Panc1 (cell line): ENCODE measurements around the gene PKNOX2. TPM values are rescaled to one million over a fixed set of nuclear protein-coding genes. Genes with fewer than 3 reads are reported as not detected.

Experiments
- ATAC-seq: fragments of 200-7000 bp; cut with Tn5 transposase; 2 replicates; pipeline ENCODE4 v1.9.1; 2020; ENCODE audit warnings: mild to moderate bottlenecking, moderate library complexity
- BruUV-seq: library from RNA; stranded (reverse); fragments of 400-500 nt; replicated peaks from 2 replicates; lab custom pipeline; 2021; lab: Mats Ljungman, UMichigan
- CTCF ChIA-PET: fragments of 300-600 bp; sonication (Branson Sonifier 250); formaldehyde crosslinking; loops from one replicate; lab custom pipeline; 2022; ENCODE audit warnings: antibody characterized with exemption; lab: Charles Lee
- POLR2A ChIA-PET: fragments of 300-600 bp; sonication (Branson Sonifier 250); formaldehyde crosslinking; loops from one replicate; lab custom pipeline; 2022; ENCODE audit warnings: antibody characterized with exemption; lab: Charles Lee
- DNase-seq: peaks from one replicate; pipeline ENCODE4 v3.0.0-alpha.2; 2010; ENCODE audit warnings: low read depth, low spot score
- H3K27ac ChIP-seq: 2 replicates; pipeline ENCODE4 v1.5.1; 2011; ENCODE audit warnings: mild to moderate bottlenecking, low read length, inconsistent platforms
- H3K27me3 ChIP-seq: fragments of 200-500 bp; sonication (Bioruptor generic); 2 replicates; pipeline ENCODE4 v1.6.0; 2014; ENCODE audit warnings: low read length, inconsistent platforms; ENCODE audit not compliant: control insufficient read depth, insufficient read depth
- H3K36me3 ChIP-seq: fragments of 200-500 bp; sonication (Bioruptor generic); 2 replicates; pipeline ENCODE4 v1.5.1; 2014; ENCODE audit warnings: inconsistent platforms, mild to moderate bottlenecking, low read length, moderate library complexity; ENCODE audit not compliant: control insufficient read depth, insufficient read depth
- H3K4me1 ChIP-seq: 2 replicates; pipeline ENCODE4 v1.5.1; 2011; ENCODE audit warnings: inconsistent platforms, mild to moderate bottlenecking, low read length, moderate library complexity; ENCODE audit not compliant: control insufficient read depth, insufficient read depth
- H3K4me3 ChIP-seq, 2 experiments: 2 replicates each; pipeline ENCODE4 v1.5.1; 2011 to 2012; ENCODE audit warnings: low read depth in 2 of 2, low read length in 2 of 2, mild to moderate bottlenecking in 2 of 2, inconsistent platforms in 1 of 2, moderate library complexity in 1 of 2
- H3K9me3 ChIP-seq: fragments of 200-500 bp; sonication (Bioruptor generic); 2 replicates; pipeline ENCODE4 v1.5.1; 2014; ENCODE audit warnings: low read depth, mild to moderate bottlenecking, inconsistent platforms, low read length, moderate library complexity; ENCODE audit not compliant: control insufficient read depth, insufficient read depth
- POLR2AphosphoS5 ChIP-seq: IDR thresholded peaks from 2 replicates; pipeline ENCODE4 v1.6.1; 2012; ENCODE audit warnings: mild to moderate bottlenecking, low read depth, low read length, moderate library complexity
- SIN3A ChIP-seq: IDR thresholded peaks from 2 replicates; pipeline ENCODE4 v1.6.1; 2012; ENCODE audit warnings: low read depth, mild to moderate bottlenecking, low read length, moderate library complexity, borderline replicate concordance; ENCODE audit not compliant: insufficient read depth
- TCF7L2 ChIP-seq: IDR thresholded peaks from 2 replicates; pipeline ENCODE4 v1.6.1; 2011; ENCODE audit warnings: mild to moderate bottlenecking, low read depth, low read length, inconsistent platforms
- in situ Hi-C: cut with HindIII; loops from 2 replicates; pipeline ENCODE4 v1.10.0; 2016; ENCODE audit warnings: low sequenced_read_pairs, low pct_unique_long_range_greater_than_20kb
- intact Hi-C: fragments of 100-400 bp; cut with micrococcal nuclease; formaldehyde crosslinking; loops from one replicate; pipeline ENCODE4 v1.10.0; 2022; ENCODE audit not compliant: unreplicated experiment
- total RNA-seq: library from RNA; stranded (reverse); gene quantifications from one replicate; pipeline ENCODE4 v1.2.1, GENCODE V29; 2021; ENCODE audit not compliant: unreplicated experiment
- TF ChIP-seq, protein P1 (sequence below): fragments of 450-650 bp; IDR thresholded peaks from 2 replicates; pipeline ENCODE4 v1.5.1; 2017; ENCODE audit warnings: mild to moderate bottlenecking
- TF ChIP-seq, protein P2 (sequence below), 2 experiments: IDR thresholded peaks; 2 replicates each; pipeline ENCODE4 v1.6.1; 2011 to 2012; ENCODE audit warnings: low read depth in 2 of 2, control low read depth in 1 of 2, low read length in 1 of 2, mild to moderate bottlenecking in 1 of 2, moderate library complexity in 1 of 2; ENCODE audit not compliant: insufficient read depth in 1 of 2

The PKNOX2 gene
- total RNA-seq, 1 experiment from 2014 or later, result not detected

DNA sequence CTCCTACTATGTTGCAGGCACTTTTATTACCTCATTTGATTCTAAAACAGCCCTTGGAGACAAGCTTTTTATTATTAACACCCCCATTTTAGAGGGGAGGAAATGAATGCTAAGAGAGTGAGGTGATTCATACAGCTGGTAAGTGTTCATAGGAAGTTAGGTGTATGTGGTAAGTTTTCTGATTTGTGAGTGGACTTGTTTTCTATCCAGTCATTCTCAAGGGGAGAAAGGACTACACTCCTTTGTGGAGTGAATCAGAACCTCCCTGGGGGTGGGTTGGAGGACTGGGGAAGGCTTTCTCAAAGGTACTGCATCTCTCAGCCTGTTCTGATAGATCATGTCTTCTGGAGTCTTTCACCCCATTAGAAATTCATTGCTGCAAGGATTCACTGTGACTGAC lies 23.5 kb downstream of the PKNOX2 start:
- Histone ChIP-seq H3K36me3 (no peaks in the 10 kb centered on the region; the same call in 1 of the 2 replicates), H3K4me3 (no peak overlapping the region), H3K27me3 (peaks cover 39% of the 10 kb centered on the region), H3K9me3 (no peaks in the 10 kb centered on the region), H3K4me1 (no peaks in the 10 kb centered on the region), H3K27ac (no peak overlapping the region)
- TF ChIP-seq SIN3A (no peak), POLR2AphosphoS5 (no peak), TCF7L2 (no peak)
- TF ChIP-seq, protein P1, sequence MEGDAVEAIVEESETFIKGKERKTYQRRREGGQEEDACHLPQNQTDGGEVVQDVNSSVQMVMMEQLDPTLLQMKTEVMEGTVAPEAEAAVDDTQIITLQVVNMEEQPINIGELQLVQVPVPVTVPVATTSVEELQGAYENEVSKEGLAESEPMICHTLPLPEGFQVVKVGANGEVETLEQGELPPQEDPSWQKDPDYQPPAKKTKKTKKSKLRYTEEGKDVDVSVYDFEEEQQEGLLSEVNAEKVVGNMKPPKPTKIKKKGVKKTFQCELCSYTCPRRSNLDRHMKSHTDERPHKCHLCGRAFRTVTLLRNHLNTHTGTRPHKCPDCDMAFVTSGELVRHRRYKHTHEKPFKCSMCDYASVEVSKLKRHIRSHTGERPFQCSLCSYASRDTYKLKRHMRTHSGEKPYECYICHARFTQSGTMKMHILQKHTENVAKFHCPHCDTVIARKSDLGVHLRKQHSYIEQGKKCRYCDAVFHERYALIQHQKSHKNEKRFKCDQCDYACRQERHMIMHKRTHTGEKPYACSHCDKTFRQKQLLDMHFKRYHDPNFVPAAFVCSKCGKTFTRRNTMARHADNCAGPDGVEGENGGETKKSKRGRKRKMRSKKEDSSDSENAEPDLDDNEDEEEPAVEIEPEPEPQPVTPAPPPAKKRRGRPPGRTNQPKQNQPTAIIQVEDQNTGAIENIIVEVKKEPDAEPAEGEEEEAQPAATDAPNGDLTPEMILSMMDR, result no peak
- TF ChIP-seq, protein P2, sequence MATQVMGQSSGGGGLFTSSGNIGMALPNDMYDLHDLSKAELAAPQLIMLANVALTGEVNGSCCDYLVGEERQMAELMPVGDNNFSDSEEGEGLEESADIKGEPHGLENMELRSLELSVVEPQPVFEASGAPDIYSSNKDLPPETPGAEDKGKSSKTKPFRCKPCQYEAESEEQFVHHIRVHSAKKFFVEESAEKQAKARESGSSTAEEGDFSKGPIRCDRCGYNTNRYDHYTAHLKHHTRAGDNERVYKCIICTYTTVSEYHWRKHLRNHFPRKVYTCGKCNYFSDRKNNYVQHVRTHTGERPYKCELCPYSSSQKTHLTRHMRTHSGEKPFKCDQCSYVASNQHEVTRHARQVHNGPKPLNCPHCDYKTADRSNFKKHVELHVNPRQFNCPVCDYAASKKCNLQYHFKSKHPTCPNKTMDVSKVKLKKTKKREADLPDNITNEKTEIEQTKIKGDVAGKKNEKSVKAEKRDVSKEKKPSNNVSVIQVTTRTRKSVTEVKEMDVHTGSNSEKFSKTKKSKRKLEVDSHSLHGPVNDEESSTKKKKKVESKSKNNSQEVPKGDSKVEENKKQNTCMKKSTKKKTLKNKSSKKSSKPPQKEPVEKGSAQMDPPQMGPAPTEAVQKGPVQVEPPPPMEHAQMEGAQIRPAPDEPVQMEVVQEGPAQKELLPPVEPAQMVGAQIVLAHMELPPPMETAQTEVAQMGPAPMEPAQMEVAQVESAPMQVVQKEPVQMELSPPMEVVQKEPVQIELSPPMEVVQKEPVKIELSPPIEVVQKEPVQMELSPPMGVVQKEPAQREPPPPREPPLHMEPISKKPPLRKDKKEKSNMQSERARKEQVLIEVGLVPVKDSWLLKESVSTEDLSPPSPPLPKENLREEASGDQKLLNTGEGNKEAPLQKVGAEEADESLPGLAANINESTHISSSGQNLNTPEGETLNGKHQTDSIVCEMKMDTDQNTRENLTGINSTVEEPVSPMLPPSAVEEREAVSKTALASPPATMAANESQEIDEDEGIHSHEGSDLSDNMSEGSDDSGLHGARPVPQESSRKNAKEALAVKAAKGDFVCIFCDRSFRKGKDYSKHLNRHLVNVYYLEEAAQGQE (IDR thresholded peaks at IDR 0.05; ENCODE audit: insufficient read depth in 1 of 2, low read depth in 2 of 2, low read length in 1 of 2), result no peak
- CTCF ChIA-PET, result no interaction called here
- POLR2A ChIA-PET, result no interaction called here
- DNase-seq (no peak), ATAC-seq (no peak)
- no TSS peak for BruUV-seq
- intact Hi-C loops (no loop called here), in situ Hi-C loops (no loop called here)

DNA sequence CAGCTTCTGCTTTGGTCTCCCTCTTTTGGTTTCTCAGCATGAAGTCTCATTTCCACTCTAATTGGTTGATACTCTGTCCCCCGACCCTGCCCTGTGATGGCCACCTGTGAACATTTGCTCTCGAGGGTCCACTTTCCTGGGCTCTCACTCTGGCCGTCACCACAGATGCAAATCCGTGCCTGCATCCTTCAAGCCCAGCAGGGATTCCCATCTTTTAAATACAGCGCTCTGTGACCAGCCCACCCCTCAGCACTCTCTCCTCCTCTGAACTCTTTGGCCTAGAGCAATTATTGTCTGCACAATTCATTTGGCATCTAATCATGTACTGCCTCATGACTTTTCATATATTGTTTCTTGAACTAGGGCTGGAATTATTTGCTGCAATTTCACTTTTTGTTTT lies 26.0 kb downstream of the PKNOX2 start:
- Histone ChIP-seq H3K4me1 (no peaks in the 10 kb centered on the region), H3K36me3 (no peaks in the 10 kb centered on the region; the same call in 1 of the 2 replicates), H3K27me3 (peaks cover 34% of the 10 kb centered on the region), H3K4me3 (no peak overlapping the region), H3K9me3 (0 out of 2 replicates have a peak, but pooled peaks cover 3% of the 10 kb centered on the region), H3K27ac (no peak overlapping the region)
- intact Hi-C loops (no loop called here), in situ Hi-C loops (no loop called here)
- TF ChIP-seq POLR2AphosphoS5, result no peak
- TF ChIP-seq TCF7L2, result no peak
- TF ChIP-seq, protein P2 (IDR thresholded peaks at IDR 0.05; ENCODE audit: insufficient read depth in 1 of 2, low read depth in 2 of 2, low read length in 1 of 2), result no peak
- no peak for TF ChIP-seq SIN3A
- TF ChIP-seq, protein P1, result no peak
- ChIA-PET POLR2A (no interaction called here), CTCF (no interaction called here)
- no TSS peak for BruUV-seq
- no peak for ATAC-seq
- DNase-seq, result no peak
